PC-3 (cell line): Measurements from ENCODE around the gene SLC39A11. TPM values are rescaled to one million over a fixed set of nuclear protein-coding genes. Genes with fewer than 3 reads are reported as not detected.

Experiments
- ATAC-seq: fragments of 200-7000 bp; cut with Tn5 transposase; 2 replicates; pipeline ENCODE4 v1.9.1; 2020; ENCODE audit warnings: mild to moderate bottlenecking, moderate library complexity
- BruUV-seq: library from RNA; stranded (reverse); fragments of 400-500 nt; replicated peaks from 2 replicates; lab custom pipeline; 2021; lab: Mats Ljungman, UMichigan
- CTCF ChIA-PET: fragments of 300-600 bp; sonication (Branson Sonifier 250); formaldehyde crosslinking; loops from one replicate; lab custom pipeline; 2022; ENCODE audit warnings: antibody characterized with exemption; lab: Charles Lee
- POLR2A ChIA-PET: fragments of 300-600 bp; sonication (Branson Sonifier 250); formaldehyde crosslinking; loops from one replicate; lab custom pipeline; 2022; ENCODE audit warnings: antibody characterized with exemption; ENCODE audit not compliant: unreplicated experiment; lab: Charles Lee
- DNase-seq: peaks from one replicate; pipeline ENCODE4 v3.0.0-alpha.2; 2015
- H2AFZ ChIP-seq: fragments of 300-600 bp; sonication (generic); 2 replicates; pipeline ENCODE4 v1.6.0; 2016; ENCODE audit warnings: antibody characterized with exemption, low read length
- H3F3A ChIP-seq: fragments of 300-600 bp; sonication (generic); one replicate; pipeline ENCODE4 v1.6.0; 2017; ENCODE audit warnings: antibody characterized with exemption, low read length, control low read depth, mild to moderate bottlenecking; ENCODE audit not compliant: unreplicated experiment
- H3K27ac ChIP-seq: fragments of 300-600 bp; sonication (generic); 2 replicates; pipeline ENCODE4 v1.5.1; 2016; ENCODE audit warnings: mild to moderate bottlenecking, low read length
- H3K27me3 ChIP-seq: fragments of 300-600 bp; sonication (generic); 2 replicates; pipeline ENCODE4 v1.6.1; 2016; ENCODE audit warnings: low read length, mixed read lengths
- H3K36me3 ChIP-seq: fragments of 300-600 bp; sonication (generic); 2 replicates; pipeline ENCODE4 v1.6.1; 2016; ENCODE audit warnings: low read depth, mixed run types, low read length, mixed read lengths
- H3K4me1 ChIP-seq: fragments of 300-600 bp; sonication (generic); 2 replicates; pipeline ENCODE4 v1.5.1; 2016; ENCODE audit warnings: low read length; ENCODE audit not compliant: insufficient read depth
- H3K4me2 ChIP-seq: fragments of 300-600 bp; sonication (generic); 2 replicates; pipeline ENCODE4 v1.6.0; 2016; ENCODE audit warnings: low read length
- H3K4me3 ChIP-seq: fragments of 300-600 bp; sonication (generic); 2 replicates; pipeline ENCODE4 v1.5.1; 2016; ENCODE audit warnings: mild to moderate bottlenecking, low read length, mixed read lengths
- H3K79me2 ChIP-seq: fragments of 300-600 bp; sonication (generic); 2 replicates; pipeline ENCODE4 v1.6.1; 2017; ENCODE audit warnings: low read length, mixed read lengths
- H3K9ac ChIP-seq: fragments of 300-600 bp; sonication (generic); 2 replicates; pipeline ENCODE4 v1.6.0; 2016; ENCODE audit warnings: mild to moderate bottlenecking, low read length
- H3K9me2 ChIP-seq: fragments of 300-600 bp; sonication (generic); replicated peaks from 2 replicates; pipeline ENCODE4 v1.6.1; 2016; ENCODE audit warnings: mixed run types, low read length, mixed read lengths
- H3K9me3 ChIP-seq: fragments of 300-600 bp; sonication (generic); 2 replicates; pipeline ENCODE4 v1.6.1; 2016; ENCODE audit warnings: low read length, mixed read lengths
- H4K20me1 ChIP-seq: fragments of 300-600 bp; sonication (generic); 2 replicates; pipeline ENCODE4 v1.6.1; 2016; ENCODE audit warnings: low read length, mixed read lengths
- CTCF ChIP-seq: fragments of 300-600 bp; sonication (generic); conservative IDR thresholded peaks from 2 replicates; pipeline ENCODE4 v1.5.1; 2017; ENCODE audit warnings: antibody characterized with exemption, low read depth, mild to moderate bottlenecking, low read length
- EZH2 ChIP-seq: fragments of 300-600 bp; sonication (generic); IDR thresholded peaks from one replicate; pipeline ENCODE4 v1.6.1; 2017; ENCODE audit warnings: antibody characterized with exemption, mild to moderate bottlenecking, low read length; ENCODE audit not compliant: unreplicated experiment
- EZH2phosphoT487 ChIP-seq: fragments of 300-600 bp; sonication (generic); IDR thresholded peaks from 2 replicates; pipeline ENCODE4 v1.6.1; 2018; ENCODE audit warnings: mild to moderate bottlenecking, antibody characterized with exemption, low read length, borderline replicate concordance
- intact Hi-C: fragments of 100-400 bp; cut with micrococcal nuclease; formaldehyde crosslinking; loops from 2 replicates; pipeline ENCODE4 v1.9.0; 2023
- total RNA-seq: library from RNA; depleted of rRNA; stranded (reverse); fragments of >200 nt; gene quantifications from 2 replicates; pipeline ENCODE4 v1.2.3, GENCODE V29; 2014

SLC39A11 gene
- total RNA-seq, 1 experiment from 2014 or later, result 37.7 TPM

GRCh38 chr17:72719206-72719577, 373.3 kb downstream of the SLC39A11 start:
- peaks cover 45% of the 10 kb centered on the region for H3K4me1 ChIP-seq
- H2AFZ ChIP-seq, result no peak overlapping the region
- H3K9ac ChIP-seq, result no peak overlapping the region
- no peak for DNase-seq
- ChIA-PET POLR2A (no interaction called here), CTCF (no interaction called here)
- no peaks in the 10 kb centered on the region for H3K9me3 ChIP-seq
- ATAC-seq, result no peak
- no peak overlapping the region for H3K4me3 ChIP-seq
- no peaks in the 10 kb centered on the region for H3K36me3 ChIP-seq
- BruUV-seq, result no TSS peak
- H3K27ac ChIP-seq, result no peak overlapping the region
- peaks cover 4% of the 10 kb centered on the region; the same call in 1 of the 2 replicates for H3K79me2 ChIP-seq
- H3F3A ChIP-seq, result no peaks in the 10 kb centered on the region
- no peaks in the 10 kb centered on the region for H3K27me3 ChIP-seq
- no peak overlapping the region for H3K4me2 ChIP-seq
- H4K20me1 ChIP-seq, result no peaks in the 10 kb centered on the region
- intact Hi-C loops, result loop anchor here (10.0 kb wide), 1 partner anchor 294 kb away; no protein-coding TSS in a partner anchor
- no peaks in the 10 kb centered on the region for H3K9me2 ChIP-seq
- TF ChIP-seq EZH2phosphoT487, result no peak
- no peak for TF ChIP-seq EZH2
- TF ChIP-seq CTCF, result no peak

DNA sequence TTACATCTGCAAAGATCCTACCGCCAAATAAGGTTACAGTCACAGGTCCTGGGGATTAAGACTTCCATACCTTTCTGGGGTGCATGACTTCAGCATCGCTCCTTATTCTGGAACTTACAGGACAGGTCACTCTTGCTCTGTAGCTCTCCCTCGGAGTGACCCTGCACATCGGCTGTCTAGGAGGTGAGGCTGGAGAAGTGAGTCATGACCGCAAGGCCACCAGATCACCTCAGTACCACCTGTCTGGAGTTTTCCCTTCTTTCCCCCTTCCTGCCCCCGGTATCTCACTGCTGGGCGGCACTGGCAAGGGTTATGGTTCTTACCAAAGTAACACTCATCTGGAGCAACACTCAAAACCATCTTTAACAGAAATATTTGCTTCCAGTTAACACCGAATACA, 374.8 kb downstream of the SLC39A11 start:
- Histone ChIP-seq H3K36me3 (no peaks in the 10 kb centered on the region), H3K27me3 (no peaks in the 10 kb centered on the region), H3F3A (no peaks in the 10 kb centered on the region), H4K20me1 (no peaks in the 10 kb centered on the region), H3K4me2 (peak overlapping the region; percentile 45), H3K4me1 (peaks cover 36% of the 10 kb centered on the region), H3K9ac (peak overlapping the region; percentile 89), H3K79me2 (peaks cover 4% of the 10 kb centered on the region; the same call in 1 of the 2 replicates), H3K9me2 (no peaks in the 10 kb centered on the region), H3K4me3 (no peak overlapping the region), H2AFZ (no peak overlapping the region), H3K9me3 (no peaks in the 10 kb centered on the region), H3K27ac (peak overlapping the region; percentile 95)
- ATAC-seq (peak; percentile 47), DNase-seq (peak; percentile 74)
- CTCF ChIA-PET, result no interaction called here
- intact Hi-C loops, result loop anchor here (2.0 to 10.0 kb wide), 2 partner anchors 157 to 293 kb away; no protein-coding TSS in a partner anchor
- no TSS peak for BruUV-seq
- POLR2A ChIA-PET, result interaction anchor here (0.6 to 0.9 kb wide), 2 partner anchors 126 to 474 kb away, joined by 4 to 8 read pairs; no protein-coding TSS in a partner anchor
- TF ChIP-seq EZH2phosphoT487 (no peak), EZH2 (no peak), CTCF (no peak)

- Histone ChIP-seq H3K79me2 (peaks cover 4% of the 10 kb centered on the region; the same call in 1 of the 2 replicates), H3K4me3 (no peak overlapping the region), H3K9ac (peak overlapping the region; percentile 89), H3K36me3 (no peaks in the 10 kb centered on the region), H3K27me3 (no peaks in the 10 kb centered on the region), H2AFZ (no peak overlapping the region), H4K20me1 (no peaks in the 10 kb centered on the region), H3K9me3 (no peaks in the 10 kb centered on the region), H3F3A (no peaks in the 10 kb centered on the region), H3K27ac (peak overlapping the region; percentile 95), H3K4me2 (peak overlapping the region; percentile 45), H3K9me2 (no peaks in the 10 kb centered on the region), H3K4me1 (peaks cover 36% of the 10 kb centered on the region)
- TSS peak; percentile 57 for BruUV-seq
- no peak for DNase-seq
- no peak for ATAC-seq
- CTCF ChIA-PET, result no interaction called here
- POLR2A ChIA-PET, result interaction anchor here (0.9 kb wide), 1 partner anchor 126 kb away, joined by 4 read pairs; no protein-coding TSS in a partner anchor
- TF ChIP-seq EZH2, result no peak
- TF ChIP-seq EZH2phosphoT487, result no peak
- no peak for TF ChIP-seq CTCF
- intact Hi-C loops, result loop anchor here (2.0 to 10.0 kb wide), 2 partner anchors 156 to 292 kb away; no protein-coding TSS in a partner anchor
These were observed 375.2 kb downstream of the SLC39A11 start for GRCh38 chr17:72717276-72717675.
